T1000 (cell line): ENCODE data around the gene NOD1.

Experiments
- DNase-seq: peaks from one replicate; lab custom pipeline; 2025; ENCODE audit warnings: mixed read lengths; lab: John Stamatoyannopoulos, UW

Gene NOD1

DNA sequence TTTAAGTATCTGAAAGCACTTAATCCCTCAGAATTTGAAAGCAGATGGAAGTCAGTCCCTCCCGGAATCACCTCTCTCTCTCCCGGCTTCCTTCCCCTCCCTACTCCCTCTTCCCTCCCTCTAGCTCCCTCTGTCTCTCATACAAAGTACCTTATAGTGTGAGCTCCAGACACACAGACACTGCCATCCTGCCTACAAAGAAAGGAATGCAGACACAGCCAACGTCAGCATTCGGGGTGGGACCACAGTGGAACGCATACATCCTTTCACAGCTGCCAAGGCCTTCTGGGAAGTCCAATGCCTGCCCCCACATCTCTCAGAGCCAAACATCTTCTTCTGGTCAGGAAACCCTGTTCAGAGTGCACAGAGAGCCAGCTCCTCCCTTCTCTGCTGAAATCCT lies 9.3 kb downstream of the NOD1 start:
- no peak for DNase-seq

DNA sequence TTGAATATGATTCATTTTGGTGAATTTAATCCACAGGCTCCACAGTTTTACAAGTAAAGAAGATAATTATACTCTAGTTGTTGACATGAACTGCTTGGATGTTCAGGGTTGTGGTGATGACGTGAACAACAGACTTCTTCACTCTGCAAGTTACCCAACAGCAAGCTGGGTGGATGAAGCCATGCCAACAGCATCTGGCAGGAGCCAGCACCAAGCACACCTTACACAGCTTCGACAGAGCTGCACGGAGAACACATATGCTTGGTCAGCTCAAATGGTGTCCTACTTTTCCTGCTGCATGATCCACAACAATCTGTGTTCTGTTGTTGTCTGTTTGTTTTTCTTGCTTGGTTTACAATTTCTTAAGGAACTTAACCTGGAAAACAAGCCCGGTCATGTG lies 9.8 kb downstream of the NOD1 start:
- DNase-seq, result no peak

GRCh38 chr7:30468041-30468440 lies 10.5 kb downstream of the NOD1 start:
- DNase-seq, result no peak

GRCh38 chr7:30467271-30467670 lies 11.3 kb downstream of the NOD1 start:
- DNase-seq, result no peak

DNA sequence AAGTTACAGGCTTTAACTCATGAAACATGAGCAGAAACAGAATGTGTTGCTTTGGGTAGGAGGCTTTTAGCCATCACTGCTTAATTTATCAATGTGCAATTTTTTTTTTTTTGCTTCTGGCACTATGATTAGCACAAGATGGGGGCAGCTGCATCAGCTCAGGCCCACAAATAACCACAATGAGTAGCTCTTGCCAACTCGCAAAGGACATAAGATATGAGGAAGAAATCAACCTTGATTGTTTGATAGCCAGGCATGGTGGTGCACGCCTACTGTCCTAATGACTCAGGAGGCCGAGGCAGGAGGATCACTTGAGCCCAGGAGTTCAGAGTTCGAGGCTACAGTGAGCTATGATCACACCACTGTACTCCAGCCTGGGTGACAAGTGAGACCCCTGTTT lies 12.3 kb downstream of the NOD1 start:
- DNase-seq, result no peak

DNA sequence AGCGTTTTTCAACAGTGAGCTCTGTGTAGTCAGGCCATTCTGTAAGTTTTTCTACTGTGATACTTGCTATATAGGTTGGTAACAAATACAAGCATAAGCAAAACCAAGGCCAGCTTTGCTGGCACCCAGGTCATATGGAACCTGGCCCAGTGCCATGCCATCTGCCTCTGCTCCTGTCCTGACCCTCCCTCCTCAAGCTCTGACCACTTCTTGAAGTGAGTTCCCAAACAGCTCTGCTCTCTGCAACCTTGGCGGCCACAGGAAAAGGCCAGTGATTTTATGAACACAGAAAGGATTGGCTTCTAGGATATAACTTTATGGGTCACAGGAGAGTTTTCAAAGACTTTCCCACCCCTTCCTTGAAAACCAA lies 12.8 kb downstream of the NOD1 start:
- no peak for DNase-seq

GRCh38 chr7:30465046-30465810 lies 13.4 kb downstream of the NOD1 start:
- no peak for DNase-seq

DNA sequence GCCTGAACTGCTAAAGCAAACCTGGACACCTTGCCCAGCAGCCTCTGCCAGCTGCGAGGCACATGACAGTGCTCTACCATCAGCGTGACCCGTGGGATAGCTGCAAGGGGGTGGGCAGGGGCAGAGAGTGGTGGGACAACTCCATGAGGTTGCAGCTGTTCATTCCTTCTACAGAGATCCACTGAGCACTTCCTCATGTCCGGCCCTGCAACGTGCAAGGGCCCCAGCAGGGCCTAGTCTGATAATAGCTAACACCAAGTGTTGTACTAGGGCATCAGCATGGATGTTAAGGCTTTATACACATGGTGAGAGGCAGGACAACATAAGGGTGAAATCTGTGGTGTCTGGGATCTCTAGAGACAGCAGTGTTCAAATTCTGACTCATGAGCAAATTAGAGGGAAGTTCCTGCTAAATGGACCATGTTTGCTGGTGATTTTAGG lies 14.3 kb downstream of the NOD1 start:
- no peak for DNase-seq

GRCh38 chr7:30463405-30464145 lies 15.0 kb downstream of the NOD1 start:
- no peak for DNase-seq

DNA sequence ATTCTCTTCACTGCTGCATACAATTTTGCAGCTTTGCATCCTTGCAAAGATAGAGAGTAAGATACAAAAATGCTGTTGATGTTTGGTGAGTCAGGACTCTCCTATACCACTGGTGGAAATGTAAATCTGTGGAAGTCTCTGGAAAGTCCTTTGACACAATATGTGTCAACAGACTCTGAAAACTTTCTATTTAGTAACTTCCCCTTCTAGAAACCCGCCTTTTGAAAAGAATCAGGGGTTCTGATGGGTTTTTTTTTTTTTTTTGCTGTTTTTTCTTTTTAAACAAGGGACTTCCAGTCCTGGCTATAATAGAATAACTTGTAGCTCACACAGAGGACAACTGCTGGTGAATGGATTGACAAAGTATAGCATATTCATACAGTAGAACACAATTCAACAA lies 16.4 kb downstream of the NOD1 start:
- no peak for DNase-seq

DNA sequence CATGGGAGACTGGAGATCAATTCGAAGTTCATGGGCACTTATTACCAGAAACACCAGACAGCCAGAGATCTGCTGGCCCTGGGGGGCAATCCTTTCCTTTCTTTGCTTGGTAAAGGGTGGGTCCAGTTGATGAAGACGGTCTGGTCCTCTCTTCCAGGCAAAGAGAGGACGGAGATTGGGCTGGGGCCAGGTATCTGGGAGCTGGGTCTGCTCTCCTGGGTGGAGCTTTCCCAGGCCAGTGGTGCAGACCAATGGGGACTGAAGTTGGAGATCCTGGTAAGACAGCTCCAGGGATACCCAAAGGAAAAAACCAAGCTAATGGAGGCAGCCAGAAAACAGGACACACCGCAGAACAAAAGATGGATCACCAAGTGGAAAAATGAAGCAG lies 18.3 kb downstream of the NOD1 start:
- DNase-seq, result no peak

- peak; percentile 10 for DNase-seq
Observed at GRCh38 chr7:30459591-30460245, 18.9 kb downstream of the NOD1 start.

DNA sequence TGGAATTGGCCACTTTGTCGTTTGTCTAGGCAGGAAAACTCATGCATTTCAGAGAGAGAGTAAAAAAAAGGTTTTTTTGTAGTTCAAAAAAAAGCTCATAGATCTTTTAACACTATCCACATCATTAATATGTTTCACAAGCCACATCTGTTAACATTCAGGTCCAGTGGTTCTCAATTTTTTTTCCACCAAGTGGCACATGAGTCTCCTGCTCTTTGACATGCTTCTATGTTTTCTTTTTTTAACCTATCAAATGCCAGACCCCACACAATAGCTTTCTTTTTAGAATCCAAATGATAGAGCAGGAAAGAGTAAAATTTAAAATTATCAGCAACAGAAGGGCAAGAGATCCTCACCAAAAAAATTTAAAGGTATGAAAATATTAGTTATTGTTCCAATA lies 20.3 kb downstream of the NOD1 start:
- DNase-seq, result no peak

DNA sequence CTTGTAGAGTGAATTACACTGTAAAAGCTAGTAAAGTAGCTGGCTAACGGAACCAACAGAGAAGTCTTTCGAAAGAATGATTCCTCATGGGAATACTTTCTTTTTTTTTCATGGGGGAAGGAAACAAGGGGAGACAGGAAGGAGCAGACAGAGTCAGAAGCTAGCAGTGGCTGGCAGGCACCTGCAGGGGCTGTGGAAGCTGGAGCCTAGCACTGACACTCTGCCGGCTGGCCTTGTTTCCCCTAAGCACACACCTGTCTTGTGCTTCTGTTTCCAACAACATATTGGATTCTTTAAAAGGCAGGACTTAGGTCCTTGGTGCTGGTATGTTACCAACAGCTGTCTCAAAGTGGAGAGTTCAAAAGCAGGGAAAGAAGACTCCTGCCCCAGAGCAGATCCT lies 24.7 kb downstream of the NOD1 start:
- no peak for DNase-seq

DNA sequence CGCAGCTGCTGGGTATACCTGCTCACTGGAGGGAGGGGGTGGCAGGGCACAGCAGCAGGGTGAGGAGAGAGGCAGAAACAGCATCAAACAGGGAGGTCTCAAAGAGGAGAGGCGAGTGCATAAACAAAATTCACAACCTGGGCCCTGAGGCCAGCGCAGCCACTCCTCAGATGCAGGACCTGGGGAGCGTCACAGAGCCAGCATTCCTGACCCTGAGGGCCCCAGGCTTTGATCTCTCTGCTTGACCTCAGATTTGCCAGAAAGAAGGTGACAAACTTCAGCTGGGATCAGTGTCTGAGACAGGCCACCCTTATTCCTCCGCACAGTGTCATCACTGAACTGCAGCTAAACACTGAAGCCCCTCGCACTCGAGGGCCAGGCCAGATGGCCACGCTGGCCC lies 25.6 kb downstream of the NOD1 start:
- no peak for DNase-seq

GRCh38 chr7:30452280-30452930 lies 26.2 kb downstream of the NOD1 start:
- no peak for DNase-seq

- no peak for DNase-seq
Observed at GRCh38 chr7:30451539-30452279, 26.9 kb downstream of the NOD1 start.

DNA sequence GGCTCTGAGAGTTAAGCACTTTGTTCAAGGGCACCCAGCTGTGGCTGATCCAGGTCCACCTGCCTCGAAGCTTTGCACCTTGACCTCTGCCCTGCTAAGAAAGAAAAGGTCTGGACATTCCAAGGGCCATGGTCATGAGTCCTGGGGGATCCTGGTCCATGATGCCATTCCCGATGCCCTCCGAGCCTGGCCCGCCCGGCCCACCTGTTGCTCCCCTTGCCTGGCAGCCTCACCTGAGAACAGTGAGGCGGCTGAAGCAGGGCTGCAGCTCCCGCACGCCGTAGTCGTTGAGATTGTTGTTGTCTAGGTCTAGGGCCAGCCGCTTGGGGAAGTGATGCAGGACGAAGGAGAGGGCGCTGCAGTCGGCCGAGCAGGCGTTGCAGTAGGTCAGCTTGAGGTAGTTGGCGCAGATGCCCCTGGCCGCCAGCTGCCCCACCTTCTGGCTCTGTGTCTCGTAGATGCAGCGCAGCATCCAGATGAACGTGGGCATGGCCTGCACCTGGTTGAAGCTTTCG lies 27.5 kb downstream of the NOD1 start:
- no peak for DNase-seq

GRCh38 chr7:30450240-30450982 lies 28.2 kb downstream of the NOD1 start:
- DNase-seq, result no peak

DNA sequence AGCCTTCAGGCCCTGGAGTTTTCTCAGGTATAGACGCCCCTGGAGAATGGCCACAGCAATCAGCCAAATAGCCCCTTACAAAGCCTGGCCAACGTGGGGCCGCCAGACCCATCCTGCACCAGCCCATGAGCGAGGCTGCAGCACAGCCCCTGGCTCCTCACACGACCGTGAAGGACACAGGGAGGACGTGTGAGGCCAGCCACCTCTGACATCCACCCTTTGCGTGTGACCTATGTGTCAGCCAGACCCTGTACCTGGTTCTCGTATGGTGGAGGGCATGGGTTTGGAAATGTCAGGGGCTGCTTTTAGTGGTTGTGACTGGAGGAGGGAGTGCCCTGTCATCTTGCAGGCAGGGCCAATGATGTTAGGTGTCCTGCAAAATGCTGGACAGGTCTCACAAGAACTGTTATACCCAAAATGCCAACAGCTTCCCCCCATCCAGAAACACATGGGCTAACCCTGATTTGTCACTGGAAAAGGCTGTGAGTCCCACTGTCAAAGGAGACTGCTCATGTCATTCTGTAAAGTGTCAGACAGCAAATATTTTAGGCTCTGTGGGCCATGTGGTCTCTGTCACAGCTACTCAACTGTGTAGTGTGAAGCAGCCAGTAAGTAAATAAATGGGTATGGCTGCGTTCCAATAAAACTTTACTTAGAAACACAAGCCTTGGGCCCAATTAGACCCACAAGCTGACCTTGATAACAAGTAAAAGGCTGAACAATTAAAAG lies 30.0 kb downstream of the NOD1 start:
- no peak for DNase-seq
